ENCODE data around the gene NAA80. TPM values are rescaled to one million over a fixed set of nuclear protein-coding genes. Genes with fewer than 3 reads are reported as not detected.

NAA80 gene
- total RNA-seq, 1 donor from 2014 or later, result 10.7 TPM

DNA sequence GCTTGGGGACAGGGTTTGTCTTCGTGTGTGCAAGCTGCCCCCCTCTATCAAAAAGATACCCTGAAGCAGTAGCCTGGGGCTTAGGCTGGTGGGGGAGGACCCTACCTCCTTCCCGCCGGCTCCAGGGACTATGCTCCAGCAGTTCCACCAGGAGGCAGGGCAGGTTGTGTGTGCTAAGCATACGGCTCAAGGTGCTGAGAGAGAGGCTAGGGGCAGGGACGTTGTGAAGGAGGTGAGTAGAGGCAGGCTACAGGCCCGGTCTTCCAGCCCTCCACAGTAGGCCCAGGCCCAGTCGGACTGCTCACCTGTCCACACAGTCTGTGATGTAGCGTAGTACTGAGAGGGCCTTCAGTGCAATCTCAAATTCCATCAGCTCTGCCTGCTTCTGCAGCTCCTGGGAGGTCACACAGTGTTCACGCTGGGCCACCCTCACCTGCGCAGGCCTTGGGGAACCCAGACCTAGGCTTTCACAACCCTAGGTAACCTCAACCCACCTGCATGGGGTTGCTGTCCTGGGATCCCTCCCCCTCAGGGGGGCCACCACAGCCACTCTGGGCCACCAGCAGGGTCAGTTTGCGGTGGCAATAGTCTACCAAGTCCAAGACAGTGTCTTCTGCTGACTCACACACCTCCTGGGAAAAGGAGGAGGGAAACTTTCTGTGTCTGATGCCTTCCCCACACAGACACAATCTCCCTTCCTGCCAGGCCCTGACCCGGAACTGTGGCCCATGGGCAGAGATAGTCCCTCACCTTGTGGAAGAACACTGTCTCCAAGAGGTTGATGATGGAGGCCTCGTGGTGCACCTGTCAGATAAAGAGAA is 43.8 kb upstream of the NAA80 start:
- Mint-ChIP-seq H3K27me3 (ENCODE audit: low read depth) (peaks cover 49% of the 10 kb centered on the region), H3K9me3 (no peaks in the 10 kb centered on the region), H3K4me3 (peak overlapping the region; percentile 43), H3K27ac (ENCODE audit: unreplicated experiment) (no peak overlapping the region), H3K4me1 (peaks cover 28% of the 10 kb centered on the region), H3K36me3 (ENCODE audit: low read depth) (no peaks in the 10 kb centered on the region)
- no peak for TF ChIP-seq CTCF (conservative IDR thresholded peaks at IDR 0.05)
- no peak for DNase-seq (ENCODE audit: low read depth, low spot score)

DNA sequence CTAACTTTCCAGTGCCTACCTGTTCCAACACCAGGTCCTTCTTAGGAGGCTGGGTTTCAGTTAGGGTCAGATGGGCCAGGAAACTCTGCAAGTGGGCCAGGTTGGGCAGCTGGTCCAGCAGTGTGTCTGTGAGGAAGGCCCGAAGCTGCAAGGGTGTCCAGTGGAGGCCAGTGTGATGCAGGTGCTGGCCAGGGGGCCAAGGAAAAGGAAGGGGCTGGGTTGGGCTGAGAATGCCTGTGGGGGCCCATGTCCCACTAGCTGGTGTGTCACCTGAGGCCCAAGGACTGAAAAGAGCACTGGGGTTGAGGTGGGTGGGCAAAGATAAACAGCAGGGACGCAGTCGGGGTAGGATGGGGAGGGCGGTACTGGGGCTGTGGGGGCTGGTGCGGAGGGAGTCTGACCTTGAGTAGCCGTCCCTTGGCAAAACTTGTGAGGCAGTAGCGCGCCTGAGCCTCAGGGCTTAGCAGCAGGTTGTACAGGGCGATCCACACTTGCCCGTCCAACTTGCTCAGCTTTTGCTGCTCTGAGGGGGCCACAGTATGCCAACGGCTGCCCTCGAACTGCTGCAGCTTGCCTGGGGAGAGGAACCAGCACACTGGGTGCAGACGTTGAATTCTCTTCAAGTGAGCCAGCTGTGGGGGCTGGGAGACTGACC is 42.9 kb upstream of the NAA80 start:
- no peak for DNase-seq (ENCODE audit: low read depth, low spot score)
- Mint-ChIP-seq H3K27me3 (ENCODE audit: low read depth) (peaks cover 54% of the 10 kb centered on the region), H3K36me3 (ENCODE audit: low read depth) (no peaks in the 10 kb centered on the region), H3K4me3 (no peak overlapping the region), H3K9me3 (no peaks in the 10 kb centered on the region), H3K4me1 (peaks cover 27% of the 10 kb centered on the region), H3K27ac (ENCODE audit: unreplicated experiment) (no peak overlapping the region)
- TF ChIP-seq CTCF (conservative IDR thresholded peaks at IDR 0.05), result no peak

DNA sequence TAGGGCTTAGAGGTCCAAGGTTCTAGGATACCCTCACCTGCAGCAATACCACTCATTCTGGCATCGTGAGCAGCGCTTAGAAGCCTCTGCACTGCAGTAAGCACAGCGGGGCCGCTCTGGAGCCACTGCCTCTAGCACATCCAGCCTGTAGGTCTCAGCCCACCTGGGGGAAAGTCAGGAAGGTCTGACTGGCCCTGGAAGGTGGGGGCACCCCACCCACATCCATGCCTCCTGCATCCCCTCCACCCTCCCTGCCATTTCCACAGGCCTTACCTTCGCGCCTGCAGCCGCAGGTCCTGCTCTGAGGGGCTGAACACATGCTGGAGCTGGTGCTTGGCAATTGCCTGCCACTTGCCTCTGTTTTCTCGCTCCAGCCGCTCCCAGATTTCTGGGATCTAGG is 42.3 kb upstream of the NAA80 start:
- H3K27ac Mint-ChIP-seq (ENCODE audit: unreplicated experiment), result no peak overlapping the region

DNA sequence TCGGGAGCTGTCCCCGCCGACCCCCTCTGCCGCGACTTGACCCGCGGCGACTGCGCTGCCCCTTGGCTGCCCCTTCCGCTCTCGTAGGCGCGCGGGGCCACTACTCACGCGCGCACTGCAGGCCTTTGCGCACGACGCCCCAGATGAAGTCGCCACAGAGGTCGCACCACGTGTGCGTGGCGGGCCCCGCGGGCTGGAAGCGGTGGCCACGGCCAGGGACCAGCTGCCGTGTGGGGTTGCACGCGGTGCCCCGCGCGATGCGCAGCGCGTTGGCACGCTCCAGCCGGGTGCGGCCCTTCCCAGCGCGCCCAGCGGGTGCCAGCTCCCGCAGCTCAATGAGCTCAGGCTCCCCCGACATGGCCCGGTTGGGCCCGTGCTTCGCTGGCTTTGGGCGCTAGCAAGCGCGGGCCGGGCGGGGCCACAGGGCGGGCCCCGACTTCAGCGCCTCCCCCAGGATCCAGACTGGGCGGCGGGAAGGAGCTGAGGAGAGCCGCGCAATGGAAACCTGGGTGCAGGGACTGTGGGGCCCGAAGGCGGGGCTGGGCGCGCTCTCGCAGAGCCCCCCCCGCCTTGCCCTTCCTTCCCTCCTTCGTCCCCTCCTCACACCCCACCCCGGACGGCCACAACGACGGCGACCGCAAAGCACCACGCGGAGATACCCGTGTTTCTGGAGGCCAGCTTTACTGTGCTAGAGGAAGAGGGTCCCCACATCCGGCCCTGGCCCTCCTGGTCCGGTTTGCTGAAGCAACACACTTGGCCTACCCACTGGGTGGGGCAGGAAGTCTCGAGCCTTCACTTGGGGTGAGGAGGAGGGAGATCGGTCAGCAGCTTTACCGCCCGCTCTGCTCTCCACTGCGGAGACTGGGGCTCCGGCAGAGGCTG is 41.5 kb upstream of the NAA80 start, which contains the start of gene RASSF1:
RASSF1 (minus strand) TSS at position 389 of the 882 bp plus-strand sequence; CDS start at position 358, 31 bp downstream.
- peaks cover 31% of the 10 kb centered on the region for H3K4me1 Mint-ChIP-seq
- TF ChIP-seq CTCF (conservative IDR thresholded peaks at IDR 0.05), result no peak
- H3K36me3 Mint-ChIP-seq (ENCODE audit: low read depth), result no peaks in the 10 kb centered on the region
- H3K9me3 Mint-ChIP-seq, result no peaks in the 10 kb centered on the region
- DNase-seq (ENCODE audit: low read depth, low spot score), result no peak
- H3K4me3 Mint-ChIP-seq, result peak within 1 kb of the TSS; percentile 96
- no peak within 1 kb of the TSS for H3K27ac Mint-ChIP-seq (ENCODE audit: unreplicated experiment)
- H3K27me3 Mint-ChIP-seq (ENCODE audit: low read depth), result peaks cover 50% of the 10 kb centered on the region

More for the DNA sequence above, 42.3 kb upstream of the NAA80 start:
- Mint-ChIP-seq H3K4me3 (peak overlapping the region; percentile 49), H3K36me3 (ENCODE audit: low read depth) (no peaks in the 10 kb centered on the region), H3K27me3 (ENCODE audit: low read depth) (peaks cover 54% of the 10 kb centered on the region), H3K9me3 (no peaks in the 10 kb centered on the region), H3K4me1 (peaks cover 29% of the 10 kb centered on the region)
- DNase-seq (ENCODE audit: low read depth, low spot score), result no peak
- TF ChIP-seq CTCF (conservative IDR thresholded peaks at IDR 0.05), result no peak

DNA sequence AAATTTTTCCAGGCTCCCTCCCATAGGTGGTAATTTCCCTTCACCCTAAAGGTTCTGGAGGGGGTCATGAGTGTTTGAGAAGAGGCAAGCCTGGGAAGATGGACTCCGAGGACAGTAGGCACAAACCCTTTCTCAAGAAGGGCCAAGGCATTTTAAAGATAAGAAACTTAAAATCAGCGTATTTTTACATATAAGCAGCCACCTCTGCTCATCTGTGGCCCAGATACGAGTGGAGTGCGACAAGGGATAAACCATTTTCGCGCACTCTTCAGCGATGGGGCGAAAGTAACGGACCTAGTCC is 40.9 kb upstream of the NAA80 start:
- peaks cover 47% of the 10 kb centered on the region for H3K27me3 Mint-ChIP-seq (ENCODE audit: low read depth)
- H3K4me3 Mint-ChIP-seq, result peak overlapping the region; percentile 96
- H3K27ac Mint-ChIP-seq (ENCODE audit: unreplicated experiment), result no peak overlapping the region
- TF ChIP-seq CTCF (conservative IDR thresholded peaks at IDR 0.05), result no peak
- H3K4me1 Mint-ChIP-seq, result peaks cover 30% of the 10 kb centered on the region
- H3K9me3 Mint-ChIP-seq, result no peaks in the 10 kb centered on the region
- no peaks in the 10 kb centered on the region for H3K36me3 Mint-ChIP-seq (ENCODE audit: low read depth)
- no peak for DNase-seq (ENCODE audit: low read depth, low spot score)

All from neural crest cell (in vitro differentiated cells).